NCI-H128 (cell line): ENCODE measurements around the gene PALM.
"Not testable (repeated sequence)": the region's sequence is repeated elsewhere in the genome, so short reads cannot be mapped to it uniquely, and the experiment has no call there.

Experiments used
- DNase-seq: peaks from one replicate; lab custom pipeline; 2025; ENCODE audit not compliant: unreplicated experiment; lab: John Stamatoyannopoulos, UW

PALM gene

DNA sequence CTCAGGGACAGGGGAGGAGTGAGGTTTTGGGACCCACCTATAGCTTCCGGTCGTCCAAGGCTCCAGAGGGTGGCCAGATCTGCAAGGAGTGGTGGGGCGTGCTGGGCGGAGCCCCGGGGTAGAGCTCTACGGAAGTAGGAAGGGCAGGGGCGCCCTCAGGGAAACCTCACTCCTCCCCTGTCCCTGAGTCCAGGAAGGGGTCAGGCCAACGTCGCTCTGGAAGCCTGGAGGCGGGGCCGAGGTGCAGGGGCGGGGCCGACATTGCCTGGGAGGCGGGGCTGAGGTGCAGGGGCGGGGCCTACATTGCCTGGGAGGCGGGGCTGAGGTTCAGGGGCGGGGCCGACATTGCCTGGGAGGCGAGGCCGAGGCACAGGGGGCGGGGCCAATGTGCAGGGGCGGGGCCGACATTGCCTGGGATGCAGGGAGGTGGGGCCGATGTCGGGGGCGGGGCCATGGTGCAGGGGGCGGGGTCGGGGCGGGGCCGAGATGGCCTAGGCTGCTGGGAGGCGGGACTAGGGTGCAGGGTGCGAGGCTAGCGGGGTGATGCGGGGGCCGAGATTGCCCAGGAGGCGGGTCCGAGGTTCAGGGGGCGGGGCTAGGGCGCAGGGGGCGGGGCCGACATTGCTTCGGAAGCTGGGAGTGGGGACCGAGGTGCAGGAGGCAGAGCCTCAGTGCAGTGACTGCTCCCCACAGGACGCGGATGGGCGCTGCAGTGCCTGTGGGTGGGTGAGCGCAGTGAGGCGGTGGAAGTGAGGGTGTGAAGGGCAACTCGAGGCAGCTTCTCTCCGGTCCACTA, 4.9 kb upstream of the PALM start:
- DNase-seq = no peak

- no peak for DNase-seq
These were observed 4.3 kb upstream of the PALM start for GRCh38 chr19:704447-704741.

DNA sequence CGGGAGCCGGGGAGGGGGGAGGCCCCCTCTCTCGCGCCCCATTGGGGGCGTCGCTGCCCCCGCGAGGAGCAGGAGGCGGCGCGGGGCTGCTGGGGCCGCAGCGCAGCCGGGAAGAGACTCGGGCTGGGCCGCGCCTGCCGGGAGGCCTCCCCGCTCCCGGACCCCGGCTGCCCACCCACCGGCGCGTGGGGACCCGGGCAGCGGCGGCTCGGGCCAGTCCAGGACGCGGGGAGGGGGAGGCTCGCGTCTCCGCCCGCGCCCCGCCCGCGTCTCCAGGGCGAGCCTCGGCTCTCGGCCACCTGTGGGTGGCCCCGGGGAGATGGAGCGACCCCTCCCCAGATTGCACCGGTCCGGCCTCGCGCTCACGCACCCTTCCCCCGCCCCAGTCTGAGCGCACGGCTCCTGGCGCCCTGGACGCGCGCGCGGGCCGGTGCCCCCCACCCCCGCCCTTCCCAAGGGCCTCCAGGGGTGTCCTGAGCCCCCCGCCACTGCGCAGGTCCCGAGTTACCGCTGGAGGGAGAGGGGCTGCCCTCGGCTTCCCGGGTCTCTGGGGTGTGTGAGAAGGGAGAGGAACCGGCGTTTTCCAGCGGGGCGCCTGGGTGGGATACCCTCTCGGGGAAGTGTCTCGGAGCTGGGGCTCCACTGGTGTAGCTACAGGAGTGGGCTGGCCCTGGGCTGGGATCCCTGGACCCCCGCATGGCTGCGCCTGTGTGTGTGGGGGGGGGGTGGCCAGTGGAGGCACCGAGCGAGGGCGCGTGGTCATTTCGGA, 645 bp downstream of the PALM start:
- DNase-seq = no peak

DNA sequence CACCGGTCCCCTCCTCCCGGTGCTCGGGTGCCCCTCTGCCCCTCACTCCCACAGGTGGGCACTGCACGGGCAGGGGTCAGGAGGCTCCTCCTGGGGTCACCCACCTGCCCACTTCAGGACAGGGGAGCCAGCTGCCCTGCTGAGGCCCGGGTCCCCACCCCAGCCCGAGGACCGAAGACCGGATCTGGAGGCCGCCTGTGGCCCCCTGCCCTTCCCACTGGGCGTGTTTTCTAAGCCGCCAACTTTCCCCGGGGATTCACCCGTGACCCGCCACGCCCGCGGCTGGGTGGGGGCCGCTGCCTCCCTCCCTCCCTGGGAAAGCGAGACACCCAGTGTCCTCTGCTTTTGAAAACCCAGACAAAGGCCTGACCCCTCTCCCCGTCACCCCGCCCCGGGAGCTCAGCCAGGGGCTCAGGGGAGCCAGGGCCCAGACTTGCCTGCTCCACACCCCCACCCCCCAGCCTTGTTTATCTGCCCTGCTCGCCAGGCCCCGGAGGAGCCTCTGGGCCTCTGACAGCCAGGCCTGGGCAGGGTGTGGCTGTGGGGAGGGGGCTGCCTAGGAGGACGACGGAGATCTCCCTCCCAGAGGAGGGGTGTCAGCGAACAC, 1.3 kb downstream of the PALM start:
- no peak for DNase-seq

DNA sequence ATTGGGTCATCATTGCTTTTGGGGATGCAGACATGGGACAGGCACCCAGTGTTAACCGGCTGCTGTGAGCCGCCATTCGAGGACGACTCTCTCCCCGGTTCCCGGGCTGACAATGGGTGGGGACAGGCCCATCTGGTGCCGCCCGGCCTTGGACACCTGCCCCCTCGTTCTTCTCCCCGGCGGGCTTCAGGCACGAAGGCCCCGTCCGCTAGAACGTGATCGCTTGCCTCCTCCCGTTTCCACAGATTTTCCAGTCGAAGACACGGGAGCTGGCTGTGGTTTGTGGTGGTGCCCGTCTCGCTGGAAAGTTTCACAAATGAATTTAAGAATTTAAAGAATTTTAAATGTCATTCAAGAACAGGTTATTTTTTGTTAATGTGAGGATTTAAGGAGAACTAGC, 2.0 kb downstream of the PALM start:
- no peak for DNase-seq

GRCh38 chr19:711254-711653, 2.5 kb downstream of the PALM start:
- no peak for DNase-seq

DNA sequence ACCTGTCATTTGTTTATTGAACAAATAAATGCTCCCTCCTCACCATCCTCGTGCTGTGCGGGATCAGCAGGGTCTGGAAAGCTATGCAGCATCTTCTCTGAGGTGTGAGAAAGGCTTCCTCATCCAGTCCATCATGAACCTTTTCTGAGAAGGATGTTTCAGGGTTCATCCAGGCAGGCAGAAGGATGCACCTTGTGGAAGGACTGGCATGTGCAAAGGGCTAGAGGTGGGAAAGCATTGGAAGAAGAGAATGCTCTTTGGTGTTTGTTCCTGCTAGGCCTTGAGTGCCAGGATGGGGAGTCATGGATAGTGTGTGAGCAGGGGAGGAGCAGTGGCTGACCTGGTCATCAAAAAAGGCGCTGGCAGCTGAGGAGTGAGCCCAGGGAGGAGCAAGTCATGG, 6.6 kb downstream of the PALM start:
- no peak for DNase-seq

DNA sequence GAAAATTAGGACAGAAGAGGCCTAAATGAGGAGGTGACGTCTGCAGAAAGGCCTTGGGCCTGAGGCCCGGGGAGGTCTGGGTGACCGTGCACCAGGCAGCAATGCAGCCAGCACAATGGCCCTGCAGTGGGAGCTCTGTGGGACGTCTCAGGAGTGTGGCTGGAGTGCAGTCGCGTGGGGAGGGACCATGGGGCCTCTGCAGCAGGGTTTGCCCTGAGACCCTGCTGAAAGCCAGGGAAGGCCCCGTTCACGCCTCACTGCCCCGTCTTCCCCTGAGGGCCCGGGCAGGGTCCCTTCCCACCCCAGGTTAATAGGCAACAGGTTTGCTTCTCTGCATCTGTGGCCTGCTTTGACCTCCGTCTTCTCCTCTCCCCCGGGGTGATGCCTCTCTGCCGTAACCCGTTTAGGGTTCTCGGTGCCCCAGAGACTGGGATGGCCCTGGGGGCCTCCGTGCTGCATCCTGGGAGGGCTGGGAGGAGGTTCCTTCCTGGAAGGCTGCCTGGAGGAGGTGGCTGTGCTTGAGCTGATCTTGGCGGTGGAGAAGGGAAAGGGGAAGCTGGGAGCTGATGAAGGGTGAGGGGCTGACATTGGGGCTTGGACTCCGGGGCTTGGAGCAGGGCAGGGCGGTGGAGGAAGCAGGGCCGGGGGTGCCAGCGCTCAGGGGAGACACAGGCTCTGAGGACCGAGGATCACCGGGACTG, 9.7 kb downstream of the PALM start:
- no peak for DNase-seq

DNA sequence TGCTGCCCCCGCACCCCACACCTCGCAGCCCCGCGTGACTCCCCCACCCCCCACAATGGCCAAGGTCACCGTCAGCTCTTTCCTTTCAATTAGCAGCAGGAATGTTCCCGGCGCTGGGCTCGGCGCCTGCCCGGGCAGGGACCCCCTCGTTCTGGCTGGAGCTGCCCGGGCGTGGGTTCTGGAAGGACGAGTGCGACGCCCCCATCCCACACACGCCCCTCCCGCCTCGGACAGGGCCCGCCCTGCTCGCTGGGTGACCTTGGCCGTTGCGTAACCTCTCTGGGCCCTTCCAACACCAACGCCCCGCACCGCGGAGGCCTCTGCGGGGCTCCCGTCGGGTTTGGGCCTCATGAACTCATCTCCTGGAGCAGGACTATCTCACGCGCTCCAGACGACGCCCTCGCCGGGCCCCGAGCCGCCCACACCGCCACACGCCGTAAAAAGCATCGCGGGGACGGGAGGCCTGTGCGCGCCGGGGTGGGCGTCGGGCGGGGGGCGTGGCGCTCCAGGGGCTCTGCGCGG, 10.3 kb downstream of the PALM start:
- no peak for DNase-seq

- DNase-seq = no peak
These were observed 11.1 kb downstream of the PALM start for GRCh38 chr19:719636-720344.

GRCh38 chr19:720345-721160, 11.8 kb downstream of the PALM start:
- DNase-seq = no peak

DNA sequence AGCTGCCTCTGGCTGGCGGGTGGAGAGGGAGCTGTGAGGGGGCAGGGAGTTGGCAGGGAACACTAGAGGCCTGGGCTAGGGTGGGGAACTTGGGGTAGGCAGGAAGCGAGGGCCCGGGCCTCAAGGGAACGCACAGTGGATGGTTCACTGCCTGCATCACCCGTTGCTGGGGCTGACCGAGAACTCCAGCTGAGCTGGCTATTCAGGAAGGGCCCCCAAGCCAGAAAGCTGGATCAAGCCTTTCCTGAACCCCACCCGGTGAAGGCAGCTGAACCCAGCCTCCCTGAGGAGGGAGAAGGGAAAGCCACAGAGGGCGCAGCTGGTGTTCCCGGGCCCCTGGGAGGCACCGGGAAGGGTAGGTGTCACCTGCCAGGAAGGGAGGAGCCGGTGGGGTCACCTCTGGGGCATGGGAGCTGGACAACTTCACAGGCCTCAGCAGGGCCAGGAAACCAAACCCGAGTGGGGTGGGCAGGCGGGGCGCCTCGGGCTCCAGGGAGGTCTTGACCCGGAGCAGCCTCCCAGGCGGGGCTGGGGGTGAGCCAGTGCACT, 13.9 kb downstream of the PALM start:
- DNase-seq = no peak

GRCh38 chr19:723247-723646, 14.5 kb downstream of the PALM start:
- DNase-seq = no peak

GRCh38 chr19:723714-724113, 15.0 kb downstream of the PALM start:
- DNase-seq = no peak

DNA sequence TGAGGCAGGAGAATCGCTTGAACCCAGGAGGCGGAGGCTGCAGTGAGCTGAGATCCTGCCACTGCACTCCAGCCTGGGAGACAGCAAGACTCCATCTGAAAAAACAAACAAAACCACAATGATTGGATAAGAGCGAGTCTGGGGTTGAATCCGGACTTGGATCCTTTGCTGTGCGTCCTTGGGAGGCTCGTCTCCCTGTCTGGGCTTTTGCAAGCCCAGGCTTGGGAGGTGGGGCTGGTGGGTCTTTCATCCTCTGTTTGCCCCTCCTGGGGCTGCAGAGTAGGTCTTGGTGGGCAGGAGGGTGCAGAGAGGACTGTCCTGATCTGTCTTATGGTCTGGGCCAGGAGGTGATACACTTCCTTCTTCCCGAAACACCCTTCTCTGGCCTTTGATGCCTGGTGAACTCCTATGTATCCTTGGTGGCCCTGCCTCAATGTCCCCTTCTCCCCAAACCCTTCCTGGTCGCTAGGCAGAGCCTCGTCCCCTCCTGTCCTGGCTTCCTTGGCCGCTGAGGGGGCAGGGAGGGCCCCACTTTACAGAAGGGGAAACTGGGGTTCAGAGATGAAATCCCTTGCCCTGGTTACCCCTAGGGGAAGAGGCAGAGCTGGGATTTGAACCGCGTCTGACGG, 16.8 kb downstream of the PALM start:
- no peak for DNase-seq

GRCh38 chr19:726993-727956, 18.5 kb downstream of the PALM start:
- DNase-seq = no peak

DNA sequence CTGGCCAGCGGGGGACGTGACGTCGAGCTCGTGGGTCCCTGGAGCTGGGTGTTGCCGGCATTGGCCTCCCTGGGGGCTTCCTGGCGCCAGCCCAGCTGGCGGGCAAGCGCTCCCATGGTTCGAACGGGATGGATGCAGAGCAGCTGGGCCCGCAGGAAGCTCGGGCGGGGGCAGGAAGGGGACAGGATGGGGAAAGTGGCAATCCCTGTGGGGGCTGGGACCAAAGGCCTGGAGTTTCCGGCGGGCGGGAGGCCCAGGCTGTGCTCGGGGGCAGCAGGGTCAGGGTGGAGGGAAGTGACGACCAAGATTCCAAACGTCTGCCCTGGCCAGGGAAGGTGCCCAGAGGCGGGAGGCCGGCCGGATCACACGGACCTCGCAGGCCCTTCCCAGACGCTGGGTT, 19.3 kb downstream of the PALM start:
- no peak for DNase-seq

DNA sequence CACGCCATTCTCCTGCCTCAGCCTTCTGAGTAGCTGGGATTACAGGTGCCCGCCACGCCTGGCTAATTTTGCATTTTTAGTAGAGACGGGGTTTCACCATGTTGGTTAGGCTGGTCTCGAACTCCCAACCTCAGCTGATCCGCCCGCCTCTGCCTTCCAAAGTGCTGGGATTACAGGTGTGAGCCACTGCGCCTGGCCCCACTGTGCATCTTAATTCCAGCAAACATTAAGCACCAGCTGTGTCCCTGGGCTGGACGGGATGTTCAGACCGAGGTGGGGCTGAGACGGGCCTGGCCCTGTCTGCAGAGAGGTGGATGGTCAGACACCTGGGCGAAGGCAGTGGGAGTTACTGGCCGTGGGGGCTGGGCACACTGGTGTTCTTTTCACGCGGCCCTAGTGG, 20.8 kb downstream of the PALM start:
- DNase-seq = not testable (repeated sequence)
